Fibroblast of pulmonary artery (primary cell): ENCODE results near the gene SH2D7.

Experiments used
- DNase-seq: peaks from one replicate; pipeline ENCODE4 v3.0.0-alpha.2; 2010; ENCODE audit warnings: low read depth
- H3K4me3 ChIP-seq: replicated peaks from 2 replicates; pipeline ENCODE4 v1.5.1; 2011; ENCODE audit warnings: low read depth, mild to moderate bottlenecking, control low read depth, low read length, moderate library complexity
- CTCF ChIP-seq: IDR thresholded peaks from 2 replicates; pipeline ENCODE4 v1.5.1; 2011; ENCODE audit warnings: mild to moderate bottlenecking, control low read depth, low read length, inconsistent platforms; ENCODE audit errors: missing control alignments

SH2D7 gene

GRCh38 chr15:78125267-78125666 is 32.9 kb downstream of the SH2D7 start:
- TF ChIP-seq CTCF = no peak
- H3K4me3 ChIP-seq = no peak overlapping the region
- DNase-seq = no peak

- no peak overlapping the region for H3K4me3 ChIP-seq
- no peak for DNase-seq
- TF ChIP-seq CTCF = no peak
Observed at GRCh38 chr15:78127882-78128281, 35.5 kb downstream of the SH2D7 start.

- no peak overlapping the region for H3K4me3 ChIP-seq
- no peak for TF ChIP-seq CTCF
- no peak for DNase-seq
Observed at GRCh38 chr15:78129077-78129750, 36.9 kb downstream of the SH2D7 start.

- no peak for DNase-seq
- TF ChIP-seq CTCF = no peak
- no peak overlapping the region for H3K4me3 ChIP-seq
Observed at GRCh38 chr15:78129751-78130287, 37.5 kb downstream of the SH2D7 start.

- no peak for DNase-seq
- TF ChIP-seq CTCF = no peak
- peak overlapping the region; percentile 14 for H3K4me3 ChIP-seq
Observed at GRCh38 chr15:78130466-78131294, 38.3 kb downstream of the SH2D7 start.

GRCh38 chr15:78131295-78132061 is 39.1 kb downstream of the SH2D7 start, which contains the start of gene CIB2:
Gene CIB2 (minus strand): TSS chr15:78131445. CDS start chr15:78131215, 230 bp downstream.
- no peak for TF ChIP-seq CTCF
- peak within 1 kb of the TSS; percentile 66 for H3K4me3 ChIP-seq
- peak; percentile 53 for DNase-seq
